HCT116 (cell line): ENCODE measurements around the gene CCL13. TPM values are rescaled to one million over a fixed set of nuclear protein-coding genes. Genes with fewer than 3 reads are reported as not detected.

Source experiments
- ATAC-seq: fragments of 200-7000 bp; cut with Tn5 transposase; 2 replicates; pipeline ENCODE4 v1.9.1; 2020; ENCODE audit warnings: mild to moderate bottlenecking, moderate library complexity
- BruUV-seq: library from RNA; stranded (reverse); fragments of 400-500 nt; replicated peaks from 2 replicates; lab custom pipeline; 2021; lab: Mats Ljungman, UMichigan
- CTCF ChIA-PET: fragments of 300-600 bp; sonication (Branson Sonifier 250); formaldehyde crosslinking; loops from one replicate; lab custom pipeline; 2021; ENCODE audit warnings: antibody characterized with exemption; lab: Charles Lee
- POLR2A ChIA-PET: fragments of 300-600, 350-600 bp; sonication (Branson Sonifier 250); formaldehyde crosslinking; loops from one replicate; lab custom pipeline; 2021; ENCODE audit warnings: antibody characterized with exemption; lab: Charles Lee
- RAD21 ChIA-PET, 2 experiments: fragments of 300-600 bp; sonication (Branson Sonifier 250); formaldehyde crosslinking; loops; one replicate each; lab custom pipeline; 2023; ENCODE audit warnings: low total read pairs in 2 of 2; ENCODE audit not compliant: uncharacterized antibody in 2 of 2, unreplicated experiment in 2 of 2, low non-redundant PET in 1 of 2; lab: Charles Lee
- DNase-seq: peaks from one replicate; pipeline ENCODE4 v3.0.0-alpha.2; 2010; ENCODE audit warnings: low read depth, low spot score
- H2AFZ ChIP-seq: fragments of 200-600 bp; shearing (Covaris generic), sonication (generic); 2 replicates; pipeline ENCODE4 v1.6.1; 2017; ENCODE audit warnings: low read depth, mixed run types, mixed read lengths, antibody characterized with exemption, low read length; ENCODE audit not compliant: poor library complexity, severe bottlenecking
- H3K27ac ChIP-seq: 2 replicates; pipeline ENCODE4 v1.5.1; 2012; ENCODE audit warnings: low read depth, low read length
- H3K27me3 ChIP-seq: fragments of 200-600 bp; sonication (generic); 2 replicates; pipeline ENCODE4 v1.6.1; 2016; ENCODE audit warnings: mixed run types, low read length, mixed read lengths; ENCODE audit not compliant: insufficient read depth
- H3K36me3 ChIP-seq, 2 experiments: fragments of 200-500 bp in 1 of 2; fragments of 200-600 bp in 1 of 2; sonication (Bioruptor generic) in 1 of 2; sonication (generic) in 1 of 2; 2 replicates each; pipeline versions ENCODE4 v1.5.1 to v1.6.1; 2014 to 2016; ENCODE audit warnings: low read length in 2 of 2, inconsistent platforms in 1 of 2, mixed read lengths in 1 of 2, mixed run types in 1 of 2; ENCODE audit not compliant: insufficient read depth in 2 of 2, control insufficient read depth in 1 of 2
- H3K4me1 ChIP-seq, 2 experiments: fragments of 200-600 bp in 1 of 2; sonication (generic) in 1 of 2; 2 replicates each; pipeline versions ENCODE4 v1.5.1 to v1.6.1; 2012 to 2017; ENCODE audit warnings: low read length in 2 of 2, inconsistent platforms in 1 of 2, mild to moderate bottlenecking in 1 of 2, mixed read lengths in 1 of 2, mixed run types in 1 of 2, moderate library complexity in 1 of 2; ENCODE audit not compliant: insufficient read depth in 2 of 2, control insufficient read depth in 1 of 2
- H3K4me2 ChIP-seq: fragments of 200-600 bp; sonication (generic); 2 replicates; pipeline ENCODE4 v1.6.1; 2017; ENCODE audit warnings: mixed run types, low read length, mixed read lengths
- H3K4me3 ChIP-seq, 2 experiments: fragments of 200-600 bp in 1 of 2; sonication (generic) in 1 of 2; replicated peaks in 1 of 2; 2 replicates each; pipeline ENCODE4 v1.5.1; 2011 to 2016; ENCODE audit warnings: low read length in 2 of 2, control low read depth in 1 of 2, low read depth in 1 of 2, mild to moderate bottlenecking in 1 of 2, mixed read lengths in 1 of 2, mixed run types in 1 of 2
- H3K79me2 ChIP-seq: fragments of 200-600 bp; sonication (generic); 2 replicates; pipeline ENCODE4 v1.6.1; 2017; ENCODE audit warnings: mild to moderate bottlenecking, mixed run types, low read length, moderate library complexity, mixed read lengths; ENCODE audit not compliant: insufficient read depth
- H3K9ac ChIP-seq: fragments of 200-600 bp; sonication (generic); 2 replicates; pipeline ENCODE4 v1.6.1; 2016; ENCODE audit warnings: low read length, mixed read lengths
- H3K9me2 ChIP-seq: fragments of 200-600 bp; sonication (generic), shearing (Covaris generic); 2 replicates; pipeline ENCODE4 v1.6.1; 2017; ENCODE audit warnings: mixed run types, mild to moderate bottlenecking, moderate library complexity; ENCODE audit not compliant: insufficient read depth
- H3K9me3 ChIP-seq, 2 experiments: fragments of 200-500 bp in 1 of 2; fragments of 200-600 bp in 1 of 2; sonication (Bioruptor generic) in 1 of 2; sonication (generic) in 1 of 2; 2 replicates each; pipeline ENCODE4 v1.6.1; 2014 to 2017; ENCODE audit warnings: low read length in 2 of 2, mixed read lengths in 2 of 2, inconsistent platforms in 1 of 2, low read depth in 1 of 2, mild to moderate bottlenecking in 1 of 2, mixed run types in 1 of 2, moderate library complexity in 1 of 2; ENCODE audit not compliant: control insufficient read depth in 1 of 2, insufficient read depth in 1 of 2
- H4K20me1 ChIP-seq: fragments of 200-600 bp; sonication (generic), shearing (Covaris generic); 2 replicates; pipeline ENCODE4 v1.6.1; 2017; ENCODE audit warnings: mixed run types, mild to moderate bottlenecking, moderate library complexity; ENCODE audit not compliant: insufficient read depth
- CBX3 ChIP-seq: IDR thresholded peaks from 2 replicates; pipeline ENCODE4 v1.6.1; 2012; ENCODE audit warnings: low read depth
- EGR1 ChIP-seq: IDR thresholded peaks from 2 replicates; pipeline ENCODE4 v1.6.1; 2012; ENCODE audit warnings: low read depth
- ELF1 ChIP-seq: IDR thresholded peaks from 2 replicates; pipeline ENCODE4 v1.6.1; 2012; ENCODE audit warnings: low read depth, borderline replicate concordance
- JUND ChIP-seq: IDR thresholded peaks from 2 replicates; pipeline ENCODE4 v1.6.1; 2012
- POLR2AphosphoS5 ChIP-seq: IDR thresholded peaks from 2 replicates; pipeline ENCODE4 v1.6.1; 2011; ENCODE audit warnings: mild to moderate bottlenecking, low read depth, low read length, moderate library complexity
- RAD21 ChIP-seq: IDR thresholded peaks from 2 replicates; pipeline ENCODE4 v1.6.1; 2012; ENCODE audit warnings: low read depth, mild to moderate bottlenecking
- SP1 ChIP-seq: IDR thresholded peaks from 2 replicates; pipeline ENCODE4 v1.6.1; 2012; ENCODE audit warnings: low read depth
- SRF ChIP-seq: IDR thresholded peaks from 2 replicates; pipeline ENCODE4 v1.6.1; 2012; ENCODE audit warnings: low read depth
- TCF7L2 ChIP-seq: IDR thresholded peaks from 2 replicates; pipeline ENCODE4 v1.7.0; 2011; ENCODE audit warnings: borderline replicate concordance, inconsistent platforms; ENCODE audit not compliant: insufficient read depth, insufficient read length; ENCODE audit errors: extremely low read depth
- YY1 ChIP-seq: IDR thresholded peaks from 2 replicates; pipeline ENCODE4 v1.6.1; 2011; ENCODE audit warnings: low read length, low read depth, moderate library complexity, mild to moderate bottlenecking; ENCODE audit not compliant: insufficient replicate concordance; ENCODE audit errors: extremely low read depth
- ZNF274 ChIP-seq: fragments of 200-500 bp; sonication (Bioruptor generic); IDR thresholded peaks from 2 replicates; pipeline ENCODE4 v1.6.1; 2014; ENCODE audit warnings: mild to moderate bottlenecking, low read depth, low read length, inconsistent platforms
- intact Hi-C: fragments of 100-400 bp; cut with micrococcal nuclease; formaldehyde crosslinking; loops from 2 replicates; pipeline ENCODE4 v1.10.0; 2022
- total RNA-seq: library from RNA; stranded (reverse); gene quantifications from one replicate; pipeline ENCODE4 v1.2.1, GENCODE V29; 2021; ENCODE audit not compliant: unreplicated experiment
- TF ChIP-seq, protein P1 (sequence below): IDR thresholded peaks from 2 replicates; pipeline ENCODE4 v1.6.1; 2012
- TF ChIP-seq, protein P2 (sequence below): IDR thresholded peaks from 2 replicates; pipeline ENCODE4 v1.6.1; 2011; ENCODE audit warnings: mild to moderate bottlenecking, low read length, moderate library complexity; ENCODE audit not compliant: insufficient replicate concordance; ENCODE audit errors: extremely low read depth
- TF ChIP-seq, protein P3 (sequence below): IDR thresholded peaks from 2 replicates; pipeline ENCODE4 v1.6.1; 2012
- TF ChIP-seq, protein P4 (sequence below): IDR thresholded peaks from 2 replicates; pipeline ENCODE4 v1.6.1; 2012; ENCODE audit warnings: low read depth

Gene CCL13
- total RNA-seq, 1 experiment from 2014 or later = not detected

DNA sequence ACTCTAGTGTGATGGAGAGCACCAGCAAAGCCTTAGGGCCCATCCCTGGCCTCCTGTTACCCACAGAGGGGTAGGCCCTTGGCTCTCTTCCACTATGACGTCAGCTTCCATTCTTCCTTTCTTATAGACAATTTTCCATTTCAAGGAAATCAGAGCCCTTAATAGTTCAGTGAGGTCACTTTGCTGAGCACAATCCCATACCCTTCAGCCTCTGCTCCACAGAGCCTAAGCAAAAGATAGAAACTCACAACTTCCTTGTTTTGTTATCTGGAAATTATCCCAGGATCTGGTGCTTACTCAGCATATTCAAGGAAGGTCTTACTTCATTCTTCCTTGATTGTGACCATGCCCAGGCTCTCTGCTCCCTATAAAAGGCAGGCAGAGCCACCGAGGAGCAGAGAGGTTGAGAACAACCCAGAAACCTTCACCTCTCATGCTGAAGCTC lies 37.2 kb upstream of the CCL13 start, which contains the start of gene CCL8:
CCL8 (plus strand) TSS at position 397 of the 445 bp plus-strand sequence. CDS start 67 bp downstream, outside the sequence.
- Histone ChIP-seq H4K20me1 (no peaks in the 10 kb centered on the region), H3K9ac (no peak within 1 kb of the TSS), H3K4me2 (no peak within 1 kb of the TSS), H3K9me3 (no peaks in the 10 kb centered on the region), H3K9me2 (no peaks in the 10 kb centered on the region), H2AFZ (no peak within 1 kb of the TSS), H3K4me3 (no peak within 1 kb of the TSS), H3K4me1 (no peaks in the 10 kb centered on the region), H3K27me3 (peaks cover 8% of the 10 kb centered on the region; the same call in 1 of the 2 replicates), H3K36me3 (no peaks in the 10 kb centered on the region), H3K79me2 (no peaks in the 10 kb centered on the region), H3K27ac (no peak within 1 kb of the TSS)
- no TSS peak for BruUV-seq
- intact Hi-C loops = no loop called here
- ChIA-PET CTCF (interaction anchor here (2.1 kb wide), 1 partner anchor 42 kb away, joined by 6 read pairs; no protein-coding TSS in a partner anchor), POLR2A (no interaction called here), RAD21 (no interaction called here)
- no peak for TF ChIP-seq CBX3
- TF ChIP-seq, protein P1, sequence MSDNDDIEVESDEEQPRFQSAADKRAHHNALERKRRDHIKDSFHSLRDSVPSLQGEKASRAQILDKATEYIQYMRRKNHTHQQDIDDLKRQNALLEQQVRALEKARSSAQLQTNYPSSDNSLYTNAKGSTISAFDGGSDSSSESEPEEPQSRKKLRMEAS = no peak
- TF ChIP-seq RAD21 = no peak
- TF ChIP-seq, protein P2, sequence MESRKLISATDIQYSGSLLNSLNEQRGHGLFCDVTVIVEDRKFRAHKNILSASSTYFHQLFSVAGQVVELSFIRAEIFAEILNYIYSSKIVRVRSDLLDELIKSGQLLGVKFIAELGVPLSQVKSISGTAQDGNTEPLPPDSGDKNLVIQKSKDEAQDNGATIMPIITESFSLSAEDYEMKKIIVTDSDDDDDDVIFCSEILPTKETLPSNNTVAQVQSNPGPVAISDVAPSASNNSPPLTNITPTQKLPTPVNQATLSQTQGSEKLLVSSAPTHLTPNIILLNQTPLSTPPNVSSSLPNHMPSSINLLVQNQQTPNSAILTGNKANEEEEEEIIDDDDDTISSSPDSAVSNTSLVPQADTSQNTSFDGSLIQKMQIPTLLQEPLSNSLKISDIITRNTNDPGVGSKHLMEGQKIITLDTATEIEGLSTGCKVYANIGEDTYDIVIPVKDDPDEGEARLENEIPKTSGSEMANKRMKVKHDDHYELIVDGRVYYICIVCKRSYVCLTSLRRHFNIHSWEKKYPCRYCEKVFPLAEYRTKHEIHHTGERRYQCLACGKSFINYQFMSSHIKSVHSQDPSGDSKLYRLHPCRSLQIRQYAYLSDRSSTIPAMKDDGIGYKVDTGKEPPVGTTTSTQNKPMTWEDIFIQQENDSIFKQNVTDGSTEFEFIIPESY = no peak
- ATAC-seq (no peak), DNase-seq (no peak)

DNA sequence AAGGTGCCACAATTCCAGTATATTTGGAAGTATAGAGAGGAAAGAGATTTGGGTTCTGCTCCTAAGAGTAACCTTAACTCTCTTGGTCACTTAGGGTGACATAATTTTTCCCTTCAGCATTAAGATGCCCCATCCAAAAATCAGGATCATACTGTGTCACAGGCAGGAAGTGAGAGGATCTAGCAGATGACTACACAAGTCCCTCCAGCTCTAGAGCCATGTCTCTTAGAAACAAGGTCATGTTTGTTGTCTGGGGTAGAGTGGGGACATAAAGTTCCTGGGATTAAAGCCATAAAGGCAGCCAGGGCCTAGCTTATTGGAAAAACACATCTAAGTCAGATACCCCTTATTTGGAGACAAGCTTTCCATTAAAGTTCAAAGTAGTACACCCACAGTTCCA lies 34.3 kb upstream of the CCL13 start:
- Histone ChIP-seq H2AFZ (no peak overlapping the region), H3K9ac (no peak overlapping the region), H3K9me2 (no peaks in the 10 kb centered on the region), H3K79me2 (no peaks in the 10 kb centered on the region), H3K27ac (no peak overlapping the region), H3K9me3 (no peaks in the 10 kb centered on the region), H3K4me1 (no peaks in the 10 kb centered on the region), H3K4me3 (no peak overlapping the region), H3K36me3 (no peaks in the 10 kb centered on the region), H4K20me1 (no peaks in the 10 kb centered on the region), H3K27me3 (no peaks in the 10 kb centered on the region), H3K4me2 (no peak overlapping the region)
- no TSS peak for BruUV-seq
- ChIA-PET RAD21 (no interaction called here), POLR2A (no interaction called here), CTCF (no interaction called here)
- ATAC-seq = no peak
- intact Hi-C loops = loop anchor here (10.0 kb wide), 1 partner anchor 63 kb away; no protein-coding TSS in a partner anchor
- DNase-seq = no peak
- TF ChIP-seq POLR2AphosphoS5 (no peak), TCF7L2 (no peak), JUND (no peak), EGR1 (no peak), SP1 (no peak), ZNF274 (no peak), ELF1 (no peak), SRF (no peak), YY1 (no peak), CBX3 (no peak)
- TF ChIP-seq, protein P3, sequence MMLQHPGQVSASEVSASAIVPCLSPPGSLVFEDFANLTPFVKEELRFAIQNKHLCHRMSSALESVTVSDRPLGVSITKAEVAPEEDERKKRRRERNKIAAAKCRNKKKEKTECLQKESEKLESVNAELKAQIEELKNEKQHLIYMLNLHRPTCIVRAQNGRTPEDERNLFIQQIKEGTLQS = no peak
- TF ChIP-seq, protein P4, sequence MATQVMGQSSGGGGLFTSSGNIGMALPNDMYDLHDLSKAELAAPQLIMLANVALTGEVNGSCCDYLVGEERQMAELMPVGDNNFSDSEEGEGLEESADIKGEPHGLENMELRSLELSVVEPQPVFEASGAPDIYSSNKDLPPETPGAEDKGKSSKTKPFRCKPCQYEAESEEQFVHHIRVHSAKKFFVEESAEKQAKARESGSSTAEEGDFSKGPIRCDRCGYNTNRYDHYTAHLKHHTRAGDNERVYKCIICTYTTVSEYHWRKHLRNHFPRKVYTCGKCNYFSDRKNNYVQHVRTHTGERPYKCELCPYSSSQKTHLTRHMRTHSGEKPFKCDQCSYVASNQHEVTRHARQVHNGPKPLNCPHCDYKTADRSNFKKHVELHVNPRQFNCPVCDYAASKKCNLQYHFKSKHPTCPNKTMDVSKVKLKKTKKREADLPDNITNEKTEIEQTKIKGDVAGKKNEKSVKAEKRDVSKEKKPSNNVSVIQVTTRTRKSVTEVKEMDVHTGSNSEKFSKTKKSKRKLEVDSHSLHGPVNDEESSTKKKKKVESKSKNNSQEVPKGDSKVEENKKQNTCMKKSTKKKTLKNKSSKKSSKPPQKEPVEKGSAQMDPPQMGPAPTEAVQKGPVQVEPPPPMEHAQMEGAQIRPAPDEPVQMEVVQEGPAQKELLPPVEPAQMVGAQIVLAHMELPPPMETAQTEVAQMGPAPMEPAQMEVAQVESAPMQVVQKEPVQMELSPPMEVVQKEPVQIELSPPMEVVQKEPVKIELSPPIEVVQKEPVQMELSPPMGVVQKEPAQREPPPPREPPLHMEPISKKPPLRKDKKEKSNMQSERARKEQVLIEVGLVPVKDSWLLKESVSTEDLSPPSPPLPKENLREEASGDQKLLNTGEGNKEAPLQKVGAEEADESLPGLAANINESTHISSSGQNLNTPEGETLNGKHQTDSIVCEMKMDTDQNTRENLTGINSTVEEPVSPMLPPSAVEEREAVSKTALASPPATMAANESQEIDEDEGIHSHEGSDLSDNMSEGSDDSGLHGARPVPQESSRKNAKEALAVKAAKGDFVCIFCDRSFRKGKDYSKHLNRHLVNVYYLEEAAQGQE = no peak
